Prostate gland (tissue), 2 donors: ENCODE results near the gene CACFD1. TPM values are rescaled to one million over a fixed set of nuclear protein-coding genes. Genes with fewer than 3 reads are reported as not detected.

Experiments
- DNase-seq: peaks from one replicate; pipeline ENCODE4 v3.0.0-alpha.2; 2019; ENCODE audit warnings: low spot score
- H3K27ac ChIP-seq, 2 donors: fragments of 200-600 bp; sonication (generic); 2 replicates each; pipeline ENCODE4 v1.5.1; 2017 to 2019
- H3K27me3 ChIP-seq: fragments of 200-600 bp; sonication (generic); replicated peaks from 2 replicates; pipeline ENCODE4 v1.5.1; 2019; ENCODE audit not compliant: insufficient read depth
- H3K36me3 ChIP-seq, 2 donors: fragments of 200-600 bp; sonication (generic); 1 replicate in 1 of 2; 2 replicates in 1 of 2; pipeline versions ENCODE4 v1.5.1 to v1.8.1; 2017 to 2019
- H3K4me1 ChIP-seq: fragments of 200-600 bp; sonication (generic); replicated peaks from 2 replicates; pipeline ENCODE4 v1.5.1; 2019
- H3K4me3 ChIP-seq, 2 donors: fragments of 200-600 bp; sonication (generic); 2 replicates each; pipeline ENCODE4 v1.5.1; 2017 to 2019
- H3K9me3 ChIP-seq: fragments of 200-600 bp; sonication (generic); 2 replicates; pipeline ENCODE4 v1.5.1; 2017
- POLR2A ChIP-seq: fragments of 450-650 bp; IDR thresholded peaks from one replicate; pipeline ENCODE4 v1.6.1; 2016; ENCODE audit warnings: antibody characterized with exemption, mild to moderate bottlenecking
- POLR2AphosphoS5 ChIP-seq: sonication (generic); formaldehyde crosslinking; IDR thresholded peaks from one replicate; pipeline ENCODE4 v1.6.1; 2017; ENCODE audit warnings: antibody characterized with exemption
- whole genome bisulfite sequencing: methylation state at CpG from one replicate; pipeline ENCODE4 v1.1.5; 2018; 5-methylcytosine and 5-hydroxymethylcytosine counted together
- intact Hi-C: fragments of 100-400 bp; cut with DNase I; formaldehyde crosslinking; loops from one replicate; pipeline ENCODE4 v1.14.2; 2022
- total RNA-seq, 2 donors: library from RNA; depleted of rRNA; stranded (reverse); fragments of >200 nt; gene quantifications; one replicate each; pipeline ENCODE4 v1.1.0, GENCODE V29; 2016
- TF ChIP-seq, protein P1 (sequence below), 4 experiments: fragments of 200-600 bp in 2 of 4; fragments of 450-650 bp in 2 of 4; sonication (generic) in 2 of 4; IDR thresholded peaks; 1 replicate in 3 of 4; 2 replicates in 1 of 4; pipeline ENCODE4 v1.5.1; 2016 to 2019; ENCODE audit warnings: antibody characterized with exemption in 4 of 4, mild to moderate bottlenecking in 2 of 4, moderate library complexity in 2 of 4

CACFD1 gene
- total RNA-seq, 2 donors from 2014 or later, result 23.0 to 40.2 TPM

DNA sequence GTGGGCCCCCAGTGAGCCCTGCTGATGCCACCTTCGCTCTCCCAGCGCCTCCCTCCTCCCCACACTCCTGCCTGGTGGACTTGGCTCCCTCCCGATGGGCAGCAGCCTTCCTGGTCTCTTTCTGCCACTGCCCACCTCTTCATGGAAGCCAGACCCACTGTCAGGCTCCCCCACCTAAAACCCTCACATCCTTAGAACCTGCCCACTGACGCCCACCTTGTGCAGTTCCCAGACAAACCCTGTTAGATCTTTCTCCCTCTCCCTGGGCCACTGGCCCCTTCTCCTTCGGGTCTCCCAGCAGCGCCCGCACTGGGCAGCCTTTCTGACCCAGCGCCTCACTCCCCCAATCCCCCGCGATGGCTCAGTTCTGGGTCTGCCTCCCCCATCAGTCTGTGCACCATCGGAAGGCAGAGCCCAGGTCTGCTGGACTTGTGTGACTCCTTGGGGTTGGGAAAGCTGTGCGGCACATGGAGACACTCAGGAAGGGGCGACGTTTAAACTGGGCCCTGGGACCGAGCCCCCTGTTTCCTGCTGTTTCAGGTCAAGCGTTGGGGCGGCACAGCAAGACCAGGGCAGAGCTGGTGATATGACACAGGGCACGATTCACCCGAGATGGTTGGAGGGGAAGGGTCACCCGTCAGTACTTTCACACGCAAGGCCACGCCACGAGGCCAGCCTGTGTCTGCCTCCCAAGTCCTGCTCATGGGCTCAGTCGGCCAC lies 47.6 kb downstream of the CACFD1 start:
- WGBS, result 97% methylated on average over 24 of the region's 24 CpGs
- Histone ChIP-seq H3K4me1 (peaks cover 11% of the 10 kb centered on the region), H3K36me3 (no peaks in the 10 kb centered on the region), H3K4me3 (no peak overlapping the region), H3K27me3 (no peaks in the 10 kb centered on the region), H3K27ac (no peak overlapping the region), H3K9me3 (no peaks in the 10 kb centered on the region)
- TF ChIP-seq, protein P1, sequence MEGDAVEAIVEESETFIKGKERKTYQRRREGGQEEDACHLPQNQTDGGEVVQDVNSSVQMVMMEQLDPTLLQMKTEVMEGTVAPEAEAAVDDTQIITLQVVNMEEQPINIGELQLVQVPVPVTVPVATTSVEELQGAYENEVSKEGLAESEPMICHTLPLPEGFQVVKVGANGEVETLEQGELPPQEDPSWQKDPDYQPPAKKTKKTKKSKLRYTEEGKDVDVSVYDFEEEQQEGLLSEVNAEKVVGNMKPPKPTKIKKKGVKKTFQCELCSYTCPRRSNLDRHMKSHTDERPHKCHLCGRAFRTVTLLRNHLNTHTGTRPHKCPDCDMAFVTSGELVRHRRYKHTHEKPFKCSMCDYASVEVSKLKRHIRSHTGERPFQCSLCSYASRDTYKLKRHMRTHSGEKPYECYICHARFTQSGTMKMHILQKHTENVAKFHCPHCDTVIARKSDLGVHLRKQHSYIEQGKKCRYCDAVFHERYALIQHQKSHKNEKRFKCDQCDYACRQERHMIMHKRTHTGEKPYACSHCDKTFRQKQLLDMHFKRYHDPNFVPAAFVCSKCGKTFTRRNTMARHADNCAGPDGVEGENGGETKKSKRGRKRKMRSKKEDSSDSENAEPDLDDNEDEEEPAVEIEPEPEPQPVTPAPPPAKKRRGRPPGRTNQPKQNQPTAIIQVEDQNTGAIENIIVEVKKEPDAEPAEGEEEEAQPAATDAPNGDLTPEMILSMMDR (IDR thresholded peaks at IDR 0.05), result no peak
- no peak for TF ChIP-seq POLR2AphosphoS5
- TF ChIP-seq POLR2A, result no peak
- DNase-seq, result no peak
- intact Hi-C loops, result no loop called here

DNA sequence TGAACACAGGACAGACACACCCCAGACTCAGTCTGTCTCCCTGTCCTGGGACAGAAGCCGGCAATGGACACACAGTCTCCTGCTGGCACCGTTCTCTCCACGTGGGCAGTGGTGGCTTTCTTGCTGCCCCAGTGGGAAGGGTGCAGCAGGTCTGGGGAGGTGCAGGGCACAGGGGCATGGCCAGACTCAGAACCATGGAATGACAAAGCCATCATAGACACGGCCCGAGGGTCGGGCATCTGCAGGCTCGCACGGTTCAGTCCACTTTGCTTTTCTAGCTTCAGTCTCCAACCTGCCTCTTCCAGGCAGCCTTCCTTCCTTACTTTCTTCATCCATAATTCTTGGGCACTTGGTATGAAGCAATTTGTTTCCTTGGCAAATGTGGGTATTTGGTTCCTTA lies 48.3 kb downstream of the CACFD1 start:
- H3K36me3 ChIP-seq, result no peaks in the 10 kb centered on the region
- H3K4me3 ChIP-seq, result no peak overlapping the region
- H3K27ac ChIP-seq, result no peak overlapping the region
- intact Hi-C loops, result no loop called here
- 95% methylated on average over 8 of the region's 8 CpGs for WGBS
- TF ChIP-seq POLR2A, result no peak
- TF ChIP-seq POLR2AphosphoS5, result no peak
- TF ChIP-seq, protein P1 (IDR thresholded peaks at IDR 0.05), result no peak
- no peaks in the 10 kb centered on the region for H3K27me3 ChIP-seq
- H3K9me3 ChIP-seq, result no peaks in the 10 kb centered on the region
- H3K4me1 ChIP-seq, result peaks cover 11% of the 10 kb centered on the region
- DNase-seq, result no peak

DNA sequence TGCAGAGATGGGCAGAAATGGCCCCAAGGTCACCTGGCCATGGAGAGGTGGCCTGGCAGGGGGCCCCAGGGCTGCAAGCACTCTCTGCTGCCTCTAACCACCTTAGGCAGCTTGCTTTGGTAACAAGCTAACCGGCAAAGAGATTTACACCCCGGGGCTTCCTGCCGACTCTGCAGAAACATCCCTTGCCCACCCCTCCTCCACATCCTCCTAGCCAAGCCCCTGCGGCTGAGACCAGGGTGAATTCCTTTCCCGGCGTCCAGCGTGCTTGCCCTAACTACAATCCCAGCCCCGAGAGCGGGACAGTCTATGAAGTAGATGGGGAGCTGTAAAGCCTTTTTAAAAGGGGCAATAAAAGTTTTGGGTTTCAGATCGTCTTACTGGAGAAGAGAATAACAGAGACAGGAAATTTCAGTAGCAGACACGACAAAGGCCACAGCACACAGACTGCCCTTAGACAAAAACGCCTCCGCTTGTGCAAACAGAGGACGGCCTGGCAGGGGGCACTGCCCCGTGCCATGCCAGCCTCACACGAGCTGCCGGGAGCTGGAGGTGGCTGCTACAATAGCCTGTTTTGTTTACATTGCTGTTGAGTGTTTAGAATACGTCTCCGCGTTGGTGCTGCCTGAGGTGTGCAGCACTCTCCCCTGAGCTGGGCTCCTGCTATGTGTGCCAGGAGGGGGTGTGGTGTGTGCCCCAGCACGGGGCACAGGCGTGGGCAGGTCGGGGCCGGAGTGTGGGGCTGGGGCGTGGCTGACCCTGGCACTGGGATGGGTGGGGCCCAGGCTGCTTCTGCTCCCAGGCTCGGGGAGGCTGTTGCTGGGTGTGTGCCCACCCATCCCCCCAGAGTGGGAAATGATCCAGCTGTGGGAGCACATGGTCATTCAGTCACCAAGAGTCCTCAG lies 49.7 kb downstream of the CACFD1 start:
- H3K27ac ChIP-seq, result peak overlapping the region in 1 of 2 donors; percentile 5
- no peaks in the 10 kb centered on the region for H3K36me3 ChIP-seq
- H3K4me1 ChIP-seq, result peaks cover 11% of the 10 kb centered on the region
- no peaks in the 10 kb centered on the region for H3K27me3 ChIP-seq
- no peaks in the 10 kb centered on the region for H3K9me3 ChIP-seq
- TF ChIP-seq POLR2A, result no peak
- TF ChIP-seq, protein P1 (IDR thresholded peaks at IDR 0.05), result no peak
- TF ChIP-seq POLR2AphosphoS5, result peak; percentile 23
- 2% methylated on average over 26 of the region's 26 CpGs for WGBS
- peak; percentile 17 for DNase-seq
- intact Hi-C loops, result no loop called here
- no peak overlapping the region for H3K4me3 ChIP-seq

DNA sequence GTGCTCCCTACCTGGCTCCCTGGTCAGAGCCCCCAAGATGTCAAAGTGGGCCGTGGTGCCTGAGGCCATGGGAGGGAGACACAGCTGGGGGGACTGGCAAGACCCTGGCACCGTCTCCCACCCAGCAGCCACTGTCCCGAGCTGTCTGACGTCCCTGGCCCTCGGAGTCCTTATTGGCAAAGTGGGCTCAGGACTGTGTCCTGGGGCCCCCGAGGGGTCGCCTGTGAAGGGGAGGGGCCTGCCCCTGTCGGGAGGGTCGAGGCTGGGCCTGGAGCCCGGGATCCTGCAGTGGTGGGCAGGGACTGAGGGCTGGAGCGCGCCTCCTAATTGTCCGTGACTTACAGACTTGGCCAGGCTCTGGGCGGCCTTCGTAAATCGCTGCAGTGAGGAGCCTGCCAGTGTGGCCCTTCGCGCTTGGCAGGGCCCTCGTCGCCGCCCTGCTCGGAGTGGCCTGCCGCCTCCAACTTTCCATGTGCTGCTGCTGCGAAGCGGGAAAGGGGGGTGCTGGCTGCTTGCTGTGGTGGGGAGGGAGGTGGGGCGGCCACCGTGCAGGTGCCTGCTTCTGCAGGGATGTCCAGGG lies 51.2 kb downstream of the CACFD1 start:
- 89% methylated on average over 15 of the region's 27 CpGs for WGBS
- DNase-seq, result no peak
- no peak overlapping the region for H3K27ac ChIP-seq
- H3K27me3 ChIP-seq, result no peaks in the 10 kb centered on the region
- no peaks in the 10 kb centered on the region for H3K36me3 ChIP-seq
- no peak overlapping the region for H3K4me3 ChIP-seq
- H3K4me1 ChIP-seq, result peaks cover 11% of the 10 kb centered on the region
- H3K9me3 ChIP-seq, result no peaks in the 10 kb centered on the region
- TF ChIP-seq POLR2AphosphoS5 (no peak), POLR2A (no peak)
- TF ChIP-seq, protein P1 (IDR thresholded peaks at IDR 0.05), result no peak
- intact Hi-C loops, result no loop called here
